Ecto neural progenitor cell (in vitro differentiated cells): Measurements from ENCODE around the gene NRP1.

Source experiments
- DNase-seq: peaks from one replicate; pipeline ENCODE4 v3.0.0-alpha.2; 2018; ENCODE audit warnings: low spot score

NRP1 gene

GRCh38 chr10:33349268-33349667, 14.8 kb upstream of the NRP1 start:
- no peak for DNase-seq

- DNase-seq: no peak
These were observed 12.7 kb upstream of the NRP1 start for GRCh38 chr10:33347211-33347610.

- no peak for DNase-seq
These were observed 10.8 kb upstream of the NRP1 start for GRCh38 chr10:33345236-33345635.

GRCh38 chr10:33344676-33345075, 10.2 kb upstream of the NRP1 start:
- DNase-seq: no peak

GRCh38 chr10:33341637-33342036, 7.2 kb upstream of the NRP1 start:
- no peak for DNase-seq

GRCh38 chr10:33337326-33337957, 3.0 kb upstream of the NRP1 start:
- DNase-seq: no peak

- peak; percentile 66 for DNase-seq
These were observed 2.3 kb upstream of the NRP1 start for GRCh38 chr10:33336582-33337325.

GRCh38 chr10:33335801-33336581, 1.5 kb upstream of the NRP1 start:
- DNase-seq: peak; percentile 60

GRCh38 chr10:33335551-33335800, 1.0 kb upstream of the NRP1 start:
- no peak for DNase-seq

- DNase-seq: peak; percentile 85
These were observed 511 bp upstream of the NRP1 start for GRCh38 chr10:33334805-33335550.

- DNase-seq: no peak
These were observed 986 bp downstream of the NRP1 start for GRCh38 chr10:33333260-33334101.

GRCh38 chr10:33332183-33333065, 2.0 kb downstream of the NRP1 start:
- no peak for DNase-seq

- DNase-seq: no peak
These were observed 3.1 kb downstream of the NRP1 start for GRCh38 chr10:33331379-33331694.

- DNase-seq: peak; percentile 83
These were observed 3.7 kb downstream of the NRP1 start for GRCh38 chr10:33330543-33331378.

GRCh38 chr10:33329178-33329577, 5.3 kb downstream of the NRP1 start:
- DNase-seq: no peak

- DNase-seq: no peak
These were observed 6.2 kb downstream of the NRP1 start for GRCh38 chr10:33328253-33328652.

GRCh38 chr10:33327751-33328150, 6.7 kb downstream of the NRP1 start:
- DNase-seq: no peak

- no peak for DNase-seq
These were observed 7.5 kb downstream of the NRP1 start for GRCh38 chr10:33326933-33327332.

GRCh38 chr10:33325929-33326328, 8.5 kb downstream of the NRP1 start:
- DNase-seq: no peak

- no peak for DNase-seq
These were observed 10.7 kb downstream of the NRP1 start for GRCh38 chr10:33323721-33324120.
